ENCODE data around the gene DNAJB11. TPM values are rescaled to one million over a fixed set of nuclear protein-coding genes. Genes with fewer than 3 reads are reported as not detected.

The DNAJB11 gene
- total RNA-seq, 4 donors from 2014 or later: 24.3 to 47.5 (median 44.7) TPM

GRCh38 chr3:186570941-186571643 lies 572 bp downstream of the DNAJB11 start:
- peak overlapping the region; percentile 54 to 91 (median 74) for H3K4me3 ChIP-seq
- H3K9me3 ChIP-seq: no peaks in the 10 kb centered on the region
- DNase-seq (ENCODE audit: low spot score in 2 of 2): no peak
- 8 to 13% methylated on average over 21 of the region's 21 CpGs for WGBS, 2 donors
- TF ChIP-seq CTCF (IDR thresholded peaks at IDR 0.05) (no peak), EP300 (IDR thresholded peaks at IDR 0.05) (no peak), POLR2A (IDR thresholded peaks at IDR 0.05) (no peak)
- H3K36me3 ChIP-seq: peaks cover 0 to 37% (median 6%) of the 10 kb centered on the region in 3 donors
- peaks cover 0 to 43% (median 18%) of the 10 kb centered on the region in 4 donors for H3K4me1 ChIP-seq
- no peaks in the 10 kb centered on the region for H3K27me3 ChIP-seq
- H3K27ac ChIP-seq: peak overlapping the region; percentile 75 to 97 (median 94)

- Histone ChIP-seq H3K4me1 (peaks cover 0 to 40% (median 16%) of the 10 kb centered on the region in 4 donors), H3K27me3 (no peaks in the 10 kb centered on the region), H3K4me3 (peak overlapping the region in 3 of 4 donors; percentile 66 to 91 (median 83)), H3K27ac (peak overlapping the region in 1 of 4 donors; percentile 97), H3K36me3 (peaks cover 0 to 43% (median 8%) of the 10 kb centered on the region in 3 donors), H3K9me3 (no peaks in the 10 kb centered on the region)
- TF ChIP-seq EP300 (IDR thresholded peaks at IDR 0.05) (no peak), CTCF (IDR thresholded peaks at IDR 0.05) (no peak), POLR2A (IDR thresholded peaks at IDR 0.05) (no peak)
- DNase-seq (ENCODE audit: low spot score in 2 of 2): no peak
- 64 to 77% methylated on average over 2 of the region's 2 CpGs for WGBS, 2 donors
Observed at GRCh38 chr3:186571644-186572013, 1.1 kb downstream of the DNAJB11 start.

- H3K36me3 ChIP-seq: peaks cover 0 to 97% (median 8%) of the 10 kb centered on the region in 3 donors
- WGBS, 2 donors: 68 to 72% methylated on average over 2 of the region's 2 CpGs
- DNase-seq (ENCODE audit: low spot score in 2 of 2): no peak
Observed at GRCh38 chr3:186577521-186577920, 7.0 kb downstream of the DNAJB11 start.

GRCh38 chr3:186580785-186581184 lies 10.3 kb downstream of the DNAJB11 start:
- DNase-seq (ENCODE audit: low spot score in 2 of 2): no peak
- Histone ChIP-seq H3K27me3 (no peaks in the 10 kb centered on the region), H3K4me1 (peaks cover 0 to 4% (median 0%) of the 10 kb centered on the region in 4 donors), H3K9me3 (no peaks in the 10 kb centered on the region), H3K36me3 (peaks cover 0 to 100% (median 11%) of the 10 kb centered on the region in 3 donors), H3K4me3 (no peak overlapping the region), H3K27ac (no peak overlapping the region)
- WGBS, 2 donors: 86 to 90% methylated on average over 3 of the region's 3 CpGs
- TF ChIP-seq POLR2A (IDR thresholded peaks at IDR 0.05) (no peak), CTCF (IDR thresholded peaks at IDR 0.05) (no peak), EP300 (IDR thresholded peaks at IDR 0.05) (no peak)

More at GRCh38 chr3:186577521-186577920, 7.0 kb downstream of the DNAJB11 start:
- H3K27me3 ChIP-seq: no peaks in the 10 kb centered on the region
- H3K4me3 ChIP-seq: no peak overlapping the region
- no peak overlapping the region for H3K27ac ChIP-seq
- TF ChIP-seq CTCF (IDR thresholded peaks at IDR 0.05): no peak
- no peak for TF ChIP-seq EP300 (IDR thresholded peaks at IDR 0.05)
- TF ChIP-seq POLR2A (IDR thresholded peaks at IDR 0.05): no peak
- H3K9me3 ChIP-seq: no peaks in the 10 kb centered on the region
- H3K4me1 ChIP-seq: peaks cover 0 to 8% (median 0%) of the 10 kb centered on the region in 4 donors

GRCh38 chr3:186582541-186582940 lies 12.0 kb downstream of the DNAJB11 start:
- H3K27ac ChIP-seq: no peak overlapping the region
- 94 to 95% methylated on average over 6 of the region's 6 CpGs for WGBS, 2 donors
- H3K4me1 ChIP-seq: no peaks in the 10 kb centered on the region
- H3K4me3 ChIP-seq: no peak overlapping the region
- DNase-seq (ENCODE audit: low spot score in 2 of 2): no peak
- TF ChIP-seq EP300 (IDR thresholded peaks at IDR 0.05) (no peak), POLR2A (IDR thresholded peaks at IDR 0.05) (no peak), CTCF (IDR thresholded peaks at IDR 0.05) (no peak)
- H3K9me3 ChIP-seq: no peaks in the 10 kb centered on the region
- H3K27me3 ChIP-seq: no peaks in the 10 kb centered on the region
- peaks cover 0 to 88% (median 6%) of the 10 kb centered on the region in 3 donors for H3K36me3 ChIP-seq

Measured in tibial nerve (tissue), 4 donors.